Stimulated activated CD8-positive, alpha-beta memory T cell treated with anti-CD3 and anti-CD28 coated beads, Interleukin-7, amount 100 ng/mL, for 1 hour (primary cell): ENCODE data around the gene ZNF70.
A peak's percentile ranks its signal among the peaks of the same experiment; 100 is the strongest.

ENCODE experiments used
- DNase-seq, 2 donors: peaks; one replicate each; pipeline ENCODE4 v3.0.0-alpha.2; 2020; ENCODE audit warnings: low read depth in 2 of 2

Gene ZNF70

DNA sequence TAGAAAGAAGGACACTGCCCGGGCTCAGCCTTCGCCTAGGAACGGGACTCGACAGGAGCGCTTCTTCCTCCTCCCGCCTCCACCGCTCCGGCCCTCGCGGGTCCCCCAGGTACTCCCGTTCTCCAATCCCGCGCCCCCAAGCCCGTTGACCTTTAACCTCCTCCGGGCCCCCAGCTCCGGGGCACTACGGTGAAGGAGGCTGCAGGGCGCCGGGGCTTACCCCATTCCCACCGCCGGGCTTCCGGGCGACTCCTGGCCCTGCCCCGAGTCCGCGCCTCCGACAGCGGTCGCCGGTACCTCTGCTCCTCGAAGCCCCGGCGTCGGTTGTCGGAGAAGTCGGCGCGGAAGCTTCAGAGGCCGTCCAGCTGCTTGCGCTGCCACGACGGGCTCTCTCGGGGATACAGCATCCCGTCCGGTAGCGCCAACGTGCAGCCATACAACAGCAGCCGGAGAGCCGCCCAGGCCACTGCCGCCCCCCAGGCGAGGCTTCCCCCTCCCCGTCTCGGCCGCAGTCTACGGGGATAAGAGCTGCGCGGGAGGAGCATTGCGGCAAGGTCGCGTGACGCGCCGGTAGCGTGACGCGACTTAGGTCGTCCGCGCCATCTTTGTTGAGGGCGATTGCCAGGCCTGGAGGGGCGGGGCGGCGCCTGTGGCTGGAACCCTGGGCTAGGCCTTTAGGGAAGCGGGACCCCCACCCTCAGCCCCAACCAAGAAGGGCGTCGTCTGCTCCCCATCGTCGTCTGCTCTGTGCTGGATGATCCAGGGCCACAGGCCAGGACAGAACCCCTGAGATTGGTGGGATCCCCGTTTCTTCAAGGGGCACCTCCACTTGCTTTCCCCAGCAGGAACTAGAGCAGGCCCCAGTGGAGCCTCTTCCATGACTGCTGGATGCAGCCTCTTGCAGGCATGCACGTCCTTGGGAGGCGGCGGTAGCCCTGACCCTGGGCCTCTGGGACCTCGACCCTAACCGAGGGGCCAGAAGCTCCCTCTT lies 33.8 kb downstream of the ZNF70 start:
- peak; percentile 48 to 69 for DNase-seq

- no peak for DNase-seq
Measured at GRCh38 chr22:23715806-23716375, 35.0 kb downstream of the ZNF70 start.

DNA sequence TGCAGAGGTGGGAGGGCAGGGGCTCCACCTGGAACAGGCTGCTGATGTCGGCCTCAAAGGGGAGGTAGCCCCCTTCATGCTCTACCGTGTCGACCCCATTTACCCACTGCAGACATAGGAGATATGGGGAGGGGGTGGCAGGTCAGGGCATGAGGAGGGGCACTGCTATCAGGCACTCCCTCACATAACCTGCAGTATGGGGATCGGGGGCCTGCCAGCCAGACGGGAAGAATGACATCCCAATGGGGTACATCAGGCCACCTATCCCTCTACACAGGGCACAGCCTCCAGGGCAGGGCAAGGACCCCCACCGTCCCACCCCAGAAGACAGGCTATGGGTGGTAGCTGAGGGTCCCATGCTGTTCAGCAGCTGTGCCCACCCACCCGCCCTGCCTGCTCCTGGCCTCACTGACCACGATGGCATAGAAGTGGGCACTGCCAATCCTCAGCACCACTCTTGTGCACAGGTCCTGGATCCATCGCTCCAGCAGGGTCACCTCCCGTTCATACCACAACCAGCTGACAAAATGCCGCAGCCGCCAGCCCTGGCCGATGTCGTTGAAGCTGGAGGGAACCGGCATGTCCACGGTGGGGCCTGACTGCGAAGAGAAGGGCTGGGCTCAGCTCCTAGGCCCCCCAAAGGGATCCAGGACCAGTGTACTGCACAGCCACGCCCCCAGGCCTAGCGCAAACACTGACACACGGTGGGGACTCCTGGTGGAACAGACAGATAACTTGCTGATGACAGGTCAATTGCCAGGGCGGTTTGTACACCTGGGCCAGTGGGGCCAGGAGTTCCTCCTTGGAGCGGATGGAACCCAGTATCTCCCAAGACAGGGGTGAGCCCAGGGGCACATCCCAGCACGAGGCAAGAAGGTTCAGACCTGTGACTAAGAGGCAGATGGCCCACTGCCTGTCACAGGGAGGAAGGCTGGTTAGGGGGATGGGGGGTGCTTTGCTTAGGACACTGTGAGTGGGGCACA lies 36.0 kb downstream of the ZNF70 start:
- DNase-seq: no peak

DNA sequence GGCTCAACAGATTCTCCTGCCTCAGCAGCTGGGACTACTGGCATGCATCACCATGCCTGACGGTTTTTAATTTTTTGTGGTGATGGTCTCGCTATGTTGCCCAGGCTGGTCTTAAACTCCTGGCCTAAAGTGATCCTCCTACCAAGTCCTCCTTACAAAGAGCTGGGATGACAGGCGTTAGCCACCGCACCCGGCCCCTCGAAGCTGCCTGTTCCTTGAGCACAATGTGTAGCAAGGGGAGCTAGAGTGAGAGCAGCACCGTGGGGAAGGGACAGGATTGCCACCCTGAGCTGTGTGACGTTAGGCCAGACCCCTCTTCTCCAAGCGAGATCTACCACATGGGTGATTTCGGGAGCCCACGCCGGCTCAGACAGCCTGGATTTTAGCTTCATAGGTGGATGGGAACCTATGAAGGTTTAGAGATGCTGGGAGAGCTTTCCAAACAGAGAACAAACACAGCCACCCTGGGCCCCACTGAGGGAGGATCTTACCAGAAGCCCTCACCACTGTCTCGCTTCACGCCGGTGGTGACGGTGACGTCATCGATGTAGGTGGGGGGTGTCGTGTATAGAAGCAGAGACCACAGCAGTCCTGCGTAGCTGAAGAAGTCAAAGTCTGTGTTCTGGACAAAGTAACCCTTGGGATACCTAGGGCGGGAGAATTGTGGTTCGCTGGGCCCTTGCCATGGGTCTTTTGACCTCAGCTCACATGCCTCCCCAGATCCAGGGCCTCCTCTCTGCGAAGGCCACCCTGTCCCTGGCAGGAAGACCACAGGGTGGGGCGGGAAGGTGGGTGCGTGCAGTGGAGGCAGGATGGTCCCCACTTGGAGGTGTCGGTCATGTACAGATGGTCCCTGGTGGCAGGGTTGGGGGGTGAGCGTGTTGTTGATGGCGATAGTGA lies 37.0 kb downstream of the ZNF70 start:
- DNase-seq: no peak

DNA sequence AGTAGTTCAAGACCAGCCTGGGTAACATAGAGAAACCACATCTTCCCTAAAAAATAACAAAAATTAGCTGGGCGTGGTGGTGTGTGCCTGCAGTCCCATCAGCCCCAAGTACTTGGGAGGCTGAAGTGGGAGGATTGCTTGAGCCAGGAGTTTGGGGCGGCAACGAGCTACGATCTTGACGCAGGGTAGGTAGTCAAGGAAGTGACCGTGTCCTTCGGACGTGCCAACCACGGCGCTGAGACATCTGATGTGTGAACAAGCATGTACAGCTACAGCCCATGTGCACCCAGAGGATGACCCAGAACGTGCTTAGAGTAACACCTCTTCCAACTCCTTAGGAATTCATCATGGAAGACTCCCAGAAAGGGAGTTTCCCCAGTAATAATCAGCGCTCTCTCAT lies 38.7 kb downstream of the ZNF70 start:
- no peak for DNase-seq

DNA sequence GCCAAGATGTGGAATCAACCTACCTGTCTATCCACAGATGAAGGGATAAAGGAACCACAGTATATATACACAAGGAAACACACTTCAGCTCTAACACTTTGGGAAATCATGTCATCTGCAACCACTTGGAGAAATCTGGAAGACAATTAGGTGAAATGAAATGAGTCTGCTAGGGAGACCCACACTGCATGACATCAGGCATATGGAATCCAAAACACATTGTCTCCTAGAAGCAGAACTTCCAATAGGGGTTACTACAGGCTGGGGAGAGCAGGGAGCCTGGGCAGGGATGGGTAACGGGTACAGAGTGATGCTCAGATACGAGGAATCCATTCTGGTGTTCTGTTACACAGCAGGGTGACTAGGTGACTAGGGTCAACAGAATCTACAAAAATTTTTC lies 41.8 kb downstream of the ZNF70 start:
- DNase-seq: no peak

DNA sequence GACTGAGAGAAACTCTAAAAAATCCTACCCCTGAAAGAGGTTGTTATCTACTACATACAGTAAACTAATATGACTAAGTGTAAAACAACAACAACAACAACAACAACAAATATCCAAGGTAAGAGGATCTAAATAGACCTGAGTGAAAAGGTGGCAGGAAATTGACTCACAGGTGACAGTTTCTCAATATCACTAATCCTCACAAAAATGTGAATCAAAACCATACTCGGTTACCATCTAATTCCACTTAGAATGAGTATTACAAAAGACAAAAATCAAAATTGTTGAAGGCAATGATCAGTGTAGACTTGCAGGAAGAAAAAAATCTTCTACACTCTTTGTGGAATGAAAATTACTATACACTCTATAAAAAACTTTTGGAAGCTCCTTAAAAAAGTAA lies 42.6 kb downstream of the ZNF70 start:
- DNase-seq: no peak

DNA sequence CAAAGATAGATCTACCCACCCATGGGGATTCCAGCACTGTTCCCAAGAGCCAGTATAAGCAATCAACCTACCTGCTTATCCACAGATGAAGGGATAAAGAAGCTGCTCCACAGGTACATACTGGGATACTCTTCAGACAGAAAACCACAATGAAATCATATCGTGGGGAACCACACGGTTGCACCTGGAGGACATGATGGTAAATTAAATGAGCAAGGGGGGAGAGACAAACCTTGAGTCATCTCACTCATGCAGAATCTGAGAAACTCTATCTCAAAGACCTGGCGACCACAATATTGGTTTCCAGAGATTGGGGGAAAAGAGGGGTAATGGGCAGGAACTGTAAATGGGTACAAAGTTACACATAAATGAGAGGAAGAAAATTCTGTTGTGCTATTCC lies 45.6 kb downstream of the ZNF70 start:
- no peak for DNase-seq

DNA sequence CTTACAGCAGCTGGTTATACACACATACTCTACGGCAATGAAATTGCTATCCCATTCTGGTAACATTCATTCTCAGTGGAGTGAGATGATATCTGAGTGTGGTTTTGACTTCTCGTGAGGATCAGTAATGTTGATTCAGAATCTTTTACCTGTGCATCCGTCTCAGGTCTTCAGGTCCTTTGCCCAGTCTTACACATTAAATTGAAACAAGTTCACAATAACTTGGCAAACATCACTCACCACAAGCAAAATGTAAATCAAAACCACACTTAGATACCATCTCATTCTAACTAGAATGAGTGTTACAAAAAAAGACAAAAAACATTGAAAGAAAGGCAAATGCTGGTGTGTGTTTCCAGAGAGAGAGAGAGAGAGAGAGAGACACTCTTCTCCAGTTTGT lies 46.1 kb downstream of the ZNF70 start:
- no peak for DNase-seq

DNA sequence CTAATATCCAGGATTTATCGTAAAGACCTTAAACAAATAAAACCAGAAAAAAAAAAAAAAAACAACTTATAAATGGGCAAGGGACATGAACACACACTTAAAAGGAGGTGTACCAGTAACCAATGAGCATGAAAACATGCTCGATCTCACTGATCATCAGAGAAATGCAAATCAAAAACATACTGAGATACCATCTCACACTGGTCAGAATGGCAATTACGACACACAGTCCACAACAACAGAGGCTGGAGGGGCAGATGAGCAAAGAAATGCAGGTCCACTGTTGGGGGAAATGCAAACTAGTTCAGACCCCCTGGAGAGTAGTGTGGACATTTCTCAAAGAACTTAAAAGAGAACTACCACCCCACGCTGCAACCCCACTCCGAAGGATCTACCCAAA lies 46.9 kb downstream of the ZNF70 start:
- no peak for DNase-seq

- no peak for DNase-seq
Measured at GRCh38 chr22:23700706-23701105, 50.2 kb downstream of the ZNF70 start.

DNA sequence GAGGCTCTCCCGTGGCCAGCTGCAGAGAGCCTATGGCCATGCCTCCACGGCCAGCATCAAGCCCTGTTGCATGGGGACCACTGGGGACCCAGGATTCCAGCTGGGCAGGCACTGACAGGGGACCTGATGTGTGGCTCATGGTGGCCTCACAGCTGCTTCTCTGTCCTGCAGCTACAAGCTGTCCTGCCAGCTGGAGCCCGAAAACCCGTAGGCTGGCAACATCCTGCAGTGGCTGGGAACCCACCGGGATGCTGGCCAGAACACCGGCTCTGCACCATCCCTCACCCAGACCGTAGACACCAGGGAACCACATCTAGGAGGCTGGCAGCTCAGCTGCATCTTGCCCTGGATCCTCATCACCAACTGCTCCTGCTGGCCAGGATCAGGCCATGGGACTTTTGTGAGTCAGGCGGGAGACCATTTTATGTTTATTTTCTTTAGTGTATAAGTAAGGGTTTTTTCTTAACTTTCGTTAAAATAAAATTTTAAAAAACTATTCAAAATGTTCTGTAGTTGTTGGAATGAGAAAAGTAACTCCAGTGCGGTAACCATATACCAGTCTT lies 52.2 kb downstream of the ZNF70 start:
- no peak for DNase-seq

DNA sequence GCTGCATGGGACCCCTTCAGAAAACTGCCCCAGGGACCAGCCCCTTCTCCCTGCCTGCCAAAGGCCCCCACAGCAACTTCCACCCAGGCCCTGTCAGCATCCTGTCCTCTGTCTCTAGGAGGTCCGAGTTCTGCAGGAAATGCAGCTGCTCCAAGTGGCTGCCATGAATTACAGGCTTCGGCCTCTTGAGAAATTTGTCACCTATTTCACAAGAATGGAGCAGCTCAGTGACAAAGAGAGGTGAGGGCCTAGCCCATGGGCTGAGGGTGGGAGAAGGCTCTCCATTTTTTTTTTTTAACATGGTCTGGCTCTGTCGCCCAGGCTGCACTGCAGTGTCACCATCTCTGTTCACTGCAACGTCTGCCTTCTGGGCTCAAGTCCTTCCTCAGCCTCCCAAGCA lies 52.8 kb downstream of the ZNF70 start:
- DNase-seq: no peak

DNA sequence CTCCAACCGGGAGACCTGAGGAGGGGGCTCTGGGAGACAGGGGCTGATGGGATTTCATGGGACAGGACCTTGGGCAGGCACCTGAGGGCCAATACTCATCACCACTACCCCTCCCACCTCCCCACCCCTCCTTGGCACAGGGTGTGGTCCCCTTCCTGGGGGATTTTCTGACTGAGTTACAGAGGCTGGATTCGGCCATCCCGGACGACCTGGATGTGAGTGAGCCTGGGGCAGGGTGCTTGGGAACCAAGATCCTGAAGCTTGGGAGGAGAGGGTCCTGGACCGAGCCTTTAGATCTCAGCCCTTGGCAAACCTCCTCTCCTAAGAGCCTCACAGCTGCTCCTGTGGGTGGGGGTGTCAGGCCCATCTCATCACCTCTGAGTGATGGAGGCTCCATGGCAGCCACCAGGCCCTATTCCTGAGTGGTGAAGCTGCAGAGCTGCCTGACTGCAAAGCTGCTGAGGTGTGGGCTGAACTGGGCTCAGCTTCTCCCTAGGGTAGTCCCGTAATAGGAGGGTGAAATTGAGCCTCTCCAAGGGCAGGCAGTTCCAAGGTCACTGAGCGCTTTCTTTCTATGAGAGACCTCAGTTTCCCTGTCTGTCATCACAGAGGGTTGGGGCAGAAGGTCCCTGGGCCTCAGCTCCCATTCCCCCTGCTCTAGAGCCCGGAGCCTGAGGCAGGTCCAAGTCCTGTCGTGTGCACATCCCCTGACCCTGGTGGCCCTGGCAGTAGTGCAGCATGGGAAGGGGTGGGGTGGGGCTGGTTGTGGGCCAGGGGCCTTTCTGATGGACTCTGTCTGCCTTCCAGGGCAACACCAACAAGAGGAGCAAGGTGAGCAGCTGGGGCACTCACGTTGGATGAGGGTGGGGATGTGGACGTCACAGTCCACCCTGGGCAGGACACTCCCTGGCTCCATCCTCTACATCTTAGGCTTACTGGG lies 53.6 kb downstream of the ZNF70 start:
- DNase-seq: no peak

GRCh38 chr22:23696326-23696851 lies 54.5 kb downstream of the ZNF70 start:
- DNase-seq: peak; percentile 46 to 52

DNA sequence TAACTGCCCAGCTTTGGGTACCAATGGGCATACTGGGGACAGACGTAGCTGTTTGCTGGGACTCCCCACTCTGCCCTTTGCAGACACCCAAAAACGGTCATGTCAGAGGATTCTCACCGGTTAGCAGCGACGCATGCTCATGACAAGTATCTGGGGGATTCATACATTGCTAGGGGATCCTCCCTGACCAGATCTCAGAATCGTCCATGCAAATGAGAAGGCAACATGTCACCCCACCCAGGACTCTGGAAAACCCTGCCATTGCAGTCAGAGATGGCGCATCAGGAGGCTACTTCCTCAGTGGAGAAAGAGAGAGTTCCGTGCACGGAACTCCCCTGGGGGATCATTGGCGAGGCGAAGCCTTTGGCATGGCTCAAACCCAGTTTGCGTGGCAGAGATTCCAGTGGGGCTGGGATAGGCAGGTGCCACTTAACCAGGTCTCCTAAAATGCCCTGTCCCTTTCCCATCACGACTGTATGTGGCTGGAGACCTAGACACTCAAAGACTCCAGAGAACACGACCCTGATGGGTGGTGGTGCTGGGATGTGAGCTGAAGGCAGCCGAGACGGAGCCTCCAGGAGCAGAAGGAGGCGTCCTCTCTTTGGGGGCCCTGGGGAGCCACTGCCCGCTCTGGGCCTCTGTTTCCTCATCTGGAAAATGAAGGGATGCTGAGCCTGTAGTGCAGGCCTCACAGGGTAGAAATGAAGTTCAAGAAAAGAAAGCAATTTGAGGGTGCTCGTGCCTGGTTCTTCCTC lies 55.2 kb downstream of the ZNF70 start:
- no peak for DNase-seq

DNA sequence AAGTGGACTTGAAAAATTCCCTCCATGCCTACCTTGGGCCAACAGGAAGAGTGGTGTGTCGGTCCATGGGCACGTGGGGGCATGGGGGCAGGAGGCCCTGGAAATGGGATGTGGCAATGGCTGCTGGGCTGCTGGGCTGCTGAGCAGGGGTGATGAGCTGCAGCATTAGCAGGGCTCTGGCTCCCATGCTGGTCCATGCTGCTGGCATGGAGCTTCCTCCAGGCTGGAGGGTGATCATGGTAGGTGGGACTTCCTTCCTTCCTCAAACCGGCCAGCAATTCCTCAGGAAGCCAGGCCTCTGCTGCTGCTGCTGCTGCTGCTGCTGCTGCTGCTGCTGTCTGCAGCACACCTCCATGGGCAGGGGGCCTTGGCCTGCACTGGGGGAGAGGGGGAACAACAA lies 55.8 kb downstream of the ZNF70 start:
- DNase-seq: no peak

DNA sequence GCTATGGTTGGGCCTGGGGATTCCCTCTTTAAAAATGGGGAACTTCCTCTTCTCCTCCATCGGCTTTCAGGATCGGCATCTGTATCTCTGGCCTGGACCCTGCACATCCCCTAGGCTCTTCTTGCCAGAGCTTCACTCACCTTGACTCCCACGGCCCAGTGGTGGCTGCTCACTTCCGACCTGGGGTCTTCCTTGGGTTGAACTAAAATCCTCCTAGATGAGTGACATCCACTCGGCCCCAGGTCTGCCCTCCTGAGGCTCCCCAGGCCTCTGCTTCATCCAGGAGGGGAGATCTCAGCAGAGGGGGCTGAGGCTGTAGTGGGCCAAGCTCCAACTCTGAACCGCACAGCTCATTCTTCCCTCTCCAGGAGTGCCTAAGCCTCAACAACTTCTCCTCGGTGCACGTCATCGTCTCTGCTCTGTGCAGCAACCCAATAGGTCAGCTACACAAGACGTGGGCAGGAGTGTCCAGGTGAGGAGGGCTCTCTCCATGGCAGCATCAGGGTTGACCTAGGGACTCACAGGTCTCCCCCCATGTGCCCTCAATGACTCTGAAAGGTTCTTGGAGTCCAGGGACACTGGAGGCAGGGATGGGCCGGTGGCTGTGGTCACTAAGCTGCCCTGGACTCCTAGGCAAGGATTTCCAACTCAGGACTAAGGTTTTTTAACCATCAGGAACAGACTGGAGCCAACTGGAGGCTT lies 56.8 kb downstream of the ZNF70 start:
- no peak for DNase-seq
